CD4-positive, alpha-beta T cell treated with Interleukin-2 at 100 ng/mL for 4 hours (primary cell): ENCODE results near the gene FRMD5.
"Not testable (repeated sequence)": the region's sequence is repeated elsewhere in the genome, so short reads cannot be mapped to it uniquely, and the experiment has no call there.

Experiments
- DNase-seq: peaks from one replicate; pipeline ENCODE4 v3.0.0-alpha.2; 2020; ENCODE audit warnings: low spot score

The FRMD5 gene

GRCh38 chr15:43831519-43832052, 363.5 kb downstream of the FRMD5 start:
- not testable (repeated sequence) for DNase-seq

GRCh38 chr15:43830691-43831275, 364.3 kb downstream of the FRMD5 start:
- not testable (repeated sequence) for DNase-seq

- not testable (repeated sequence) for DNase-seq
Measured at GRCh38 chr15:43829951-43830540, 365.0 kb downstream of the FRMD5 start.

GRCh38 chr15:43828061-43828657, 366.9 kb downstream of the FRMD5 start:
- DNase-seq: peak; percentile 18

- peak; percentile 68 for DNase-seq
Measured at GRCh38 chr15:43826508-43827341, 368.3 kb downstream of the FRMD5 start, which contains the start of gene WDR76. TSS of gene WDR76 (plus strand) at chr15:43827002. CDS start at chr15:43827033, 31 bp downstream.

- DNase-seq: no peak
Measured at GRCh38 chr15:43826029-43826507, 369.0 kb downstream of the FRMD5 start.

GRCh38 chr15:43825305-43825704, 369.8 kb downstream of the FRMD5 start:
- DNase-seq: not testable (repeated sequence)

- peak; percentile 94 for DNase-seq
Measured at GRCh38 chr15:43824302-43825246, 370.5 kb downstream of the FRMD5 start, which contains the start of gene MFAP1. TSS of gene MFAP1 (minus strand) at chr15:43824690. CDS start at chr15:43824569, 121 bp downstream.

- DNase-seq: no peak
Measured at GRCh38 chr15:43821505-43821904, 373.6 kb downstream of the FRMD5 start.
